ENCODE results near the gene MGP. TPM values are rescaled to one million over a fixed set of nuclear protein-coding genes. Genes with fewer than 3 reads are reported as not detected.
A peak's percentile ranks its signal among the peaks of the same experiment; 100 is the strongest.

Gene MGP
- total RNA-seq, 4 donors from 2014 or later, result 42.8 to 143 (median 80.2) TPM

- intact Hi-C loops (cut with DNase I; ENCODE audit: low total_unique reads), result no loop called here
- 69 to 76% methylated on average over 1 of the region's 1 CpG for WGBS, 2 donors
- TF ChIP-seq CTCF (IDR thresholded peaks at IDR 0.05), result no peak
- no peak for TF ChIP-seq POLR2A (IDR thresholded peaks at IDR 0.05)
Observed at GRCh38 chr12:14901228-14901562, 15.5 kb upstream of the MGP start.

GRCh38 chr12:14900521-14901227 is 15.0 kb upstream of the MGP start:
- 74 to 79% methylated on average over 5 of the region's 5 CpGs for WGBS, 2 donors
- H3K4me3 ChIP-seq (ENCODE audit: low read depth, poor library complexity, severe bottlenecking), result no peak overlapping the region
- intact Hi-C loops (cut with DNase I; ENCODE audit: low total_unique reads), result no loop called here
- DNase-seq (ENCODE audit: low spot score in 2 of 2), result no peak
- TF ChIP-seq POLR2A (IDR thresholded peaks at IDR 0.05) (no peak), CTCF (IDR thresholded peaks at IDR 0.05) (no peak)

More at GRCh38 chr12:14901228-14901562, 15.5 kb upstream of the MGP start:
- no peak overlapping the region for H3K4me3 ChIP-seq (ENCODE audit: low read depth, poor library complexity, severe bottlenecking)
- no peak for DNase-seq (ENCODE audit: low spot score in 2 of 2)

- intact Hi-C loops (cut with DNase I; ENCODE audit: low total_unique reads), result no loop called here
- 39 to 47% methylated on average over 7 of the region's 7 CpGs for WGBS, 2 donors
- H3K4me3 ChIP-seq (ENCODE audit: low read depth, poor library complexity, severe bottlenecking), result no peak overlapping the region
- no peak for DNase-seq (ENCODE audit: low spot score in 2 of 2)
- TF ChIP-seq CTCF (IDR thresholded peaks at IDR 0.05) (no peak), POLR2A (IDR thresholded peaks at IDR 0.05) (no peak)
Observed at GRCh38 chr12:14896521-14897169, 11.0 kb upstream of the MGP start.

- intact Hi-C loops (cut with DNase I; ENCODE audit: low total_unique reads), result no loop called here
- no peak overlapping the region for H3K4me3 ChIP-seq (ENCODE audit: low read depth, poor library complexity, severe bottlenecking)
- DNase-seq (ENCODE audit: low spot score in 2 of 2), result peak in 1 of 2 donors; percentile 44
- no peak for TF ChIP-seq POLR2A (IDR thresholded peaks at IDR 0.05)
- TF ChIP-seq CTCF (IDR thresholded peaks at IDR 0.05), result no peak
- 42 to 43% methylated on average over 5 of the region's 5 CpGs for WGBS, 2 donors
Observed at GRCh38 chr12:14893506-14894250, 8.0 kb upstream of the MGP start.

- DNase-seq (ENCODE audit: low spot score in 2 of 2), result peak in 1 of 2 donors; percentile 68
- TF ChIP-seq POLR2A (IDR thresholded peaks at IDR 0.05) (no peak), CTCF (IDR thresholded peaks at IDR 0.05) (no peak)
- 57 to 58% methylated on average over 7 of the region's 7 CpGs for WGBS, 2 donors
- intact Hi-C loops (cut with DNase I; ENCODE audit: low total_unique reads), result no loop called here
- no peak overlapping the region for H3K4me3 ChIP-seq (ENCODE audit: low read depth, poor library complexity, severe bottlenecking)
Observed at GRCh38 chr12:14892726-14893505, 7.3 kb upstream of the MGP start.

Measured in lower leg skin (tissue), 4 donors.